ENCODE data around the gene C19orf53.
"Not testable (repeated sequence)": the region's sequence is repeated elsewhere in the genome, so short reads cannot be mapped to it uniquely, and the experiment has no call there.

The C19orf53 gene

GRCh38 chr19:13747098-13747453 lies 27.2 kb upstream of the C19orf53 start:
- TF ChIP-seq CTCF (IDR thresholded peaks at IDR 0.05; ENCODE audit: low read depth, low read length), result no peak
- Histone ChIP-seq H3K27ac (no peak overlapping the region), H3K27me3 (ENCODE audit: insufficient read depth, low read depth, severe bottlenecking) (no peaks in the 10 kb centered on the region), H3K4me3 (ENCODE audit: low read depth, low read length) (peak overlapping the region; percentile 91), H3K9me3 (ENCODE audit: severe bottlenecking) (peaks cover 7% of the 10 kb centered on the region), H3K36me3 (peaks cover 4% of the 10 kb centered on the region; the same call in 1 of the 2 replicates)
- DNase-seq, result no peak

GRCh38 chr19:13748169-13748828 lies 26.0 kb upstream of the C19orf53 start:
- no peak for DNase-seq
- Histone ChIP-seq H3K4me3 (ENCODE audit: low read depth, low read length) (peak overlapping the region; percentile 91), H3K27me3 (ENCODE audit: insufficient read depth, low read depth, severe bottlenecking) (no peaks in the 10 kb centered on the region), H3K27ac (peak overlapping the region; percentile 15), H3K9me3 (ENCODE audit: severe bottlenecking) (peaks cover 7% of the 10 kb centered on the region), H3K36me3 (peaks cover 7% of the 10 kb centered on the region; the same call in 1 of the 2 replicates)
- TF ChIP-seq CTCF (IDR thresholded peaks at IDR 0.05; ENCODE audit: low read depth, low read length), result no peak

- peaks cover 7% of the 10 kb centered on the region for H3K9me3 ChIP-seq (ENCODE audit: severe bottlenecking)
- no peak for TF ChIP-seq CTCF (IDR thresholded peaks at IDR 0.05; ENCODE audit: low read depth, low read length)
- H3K27ac ChIP-seq, result no peak overlapping the region
- H3K4me3 ChIP-seq (ENCODE audit: low read depth, low read length), result no peak overlapping the region
- H3K36me3 ChIP-seq, result peaks cover 31% of the 10 kb centered on the region
- no peak for DNase-seq
- no peaks in the 10 kb centered on the region for H3K27me3 ChIP-seq (ENCODE audit: insufficient read depth, low read depth, severe bottlenecking)
These were observed 22.8 kb upstream of the C19orf53 start for GRCh38 chr19:13751436-13751835.

GRCh38 chr19:13753622-13754021 lies 20.6 kb upstream of the C19orf53 start:
- not testable (repeated sequence) for DNase-seq; H3K4me3 ChIP-seq (ENCODE audit: low read depth, low read length); H3K27me3 ChIP-seq (ENCODE audit: insufficient read depth, low read depth, severe bottlenecking); H3K9me3 ChIP-seq (ENCODE audit: severe bottlenecking); H3K27ac ChIP-seq
- H3K36me3 ChIP-seq, result peaks cover 45% of the 10 kb centered on the region

- Histone ChIP-seq H3K27ac (no peak overlapping the region), H3K4me3 (ENCODE audit: low read depth, low read length) (no peak overlapping the region), H3K9me3 (ENCODE audit: severe bottlenecking) (no peaks in the 10 kb centered on the region), H3K36me3 (peaks cover 67% of the 10 kb centered on the region), H3K27me3 (ENCODE audit: insufficient read depth, low read depth, severe bottlenecking) (no peaks in the 10 kb centered on the region)
- no peak for DNase-seq
- TF ChIP-seq CTCF (IDR thresholded peaks at IDR 0.05; ENCODE audit: low read depth, low read length), result no peak
These were observed 18.0 kb upstream of the C19orf53 start for GRCh38 chr19:13756210-13756609.

GRCh38 chr19:13757805-13758772 lies 16.2 kb upstream of the C19orf53 start:
- Histone ChIP-seq H3K27ac (no peak overlapping the region), H3K9me3 (ENCODE audit: severe bottlenecking) (no peaks in the 10 kb centered on the region), H3K27me3 (ENCODE audit: insufficient read depth, low read depth, severe bottlenecking) (no peaks in the 10 kb centered on the region), H3K4me3 (ENCODE audit: low read depth, low read length) (no peak overlapping the region), H3K36me3 (peaks cover 77% of the 10 kb centered on the region)
- TF ChIP-seq CTCF (IDR thresholded peaks at IDR 0.05; ENCODE audit: low read depth, low read length), result no peak
- no peak for DNase-seq

Measured in WERI-Rb-1 (cell line).